KMS-11 (cell line): ENCODE measurements around the gene CXCL6.
A peak's percentile ranks its signal among the peaks of the same experiment; 100 is the strongest.

ENCODE experiments used
- H2AFZ ChIP-seq: fragments of 200-600 bp; sonication (generic); 2 replicates; pipeline ENCODE4 v1.6.1; 2016; ENCODE audit warnings: antibody characterized with exemption, mixed run types, low read depth
- H3K27ac ChIP-seq: fragments of 200-600 bp; sonication (generic); 2 replicates; pipeline ENCODE4 v1.6.1; 2016; ENCODE audit warnings: mild to moderate bottlenecking, mixed run types
- H3K27me3 ChIP-seq: fragments of 200-600 bp; sonication (generic); 2 replicates; pipeline ENCODE4 v1.6.1; 2017; ENCODE audit warnings: mild to moderate bottlenecking, low read depth, mixed run types, moderate library complexity; ENCODE audit not compliant: insufficient read depth
- H3K36me3 ChIP-seq: fragments of 200-600 bp; sonication (generic); 2 replicates; pipeline ENCODE4 v1.6.1; 2017; ENCODE audit warnings: mild to moderate bottlenecking, mixed run types; ENCODE audit not compliant: insufficient read depth
- H3K4me1 ChIP-seq: fragments of 200-600 bp; sonication (generic); 2 replicates; pipeline ENCODE4 v1.6.1; 2016; ENCODE audit warnings: mild to moderate bottlenecking, low read depth, mixed run types; ENCODE audit not compliant: poor library complexity, severe bottlenecking
- H3K4me2 ChIP-seq: fragments of 200-600 bp; sonication (generic); 2 replicates; pipeline ENCODE4 v1.7.0; 2016; ENCODE audit warnings: mild to moderate bottlenecking, mixed run types
- H3K4me3 ChIP-seq: fragments of 200-600 bp; sonication (generic); IDR thresholded peaks from 2 replicates; pipeline ENCODE4 v1.6.1; 2017; ENCODE audit warnings: low read depth, low read length, mixed read lengths; ENCODE audit not compliant: insufficient read depth
- H3K79me2 ChIP-seq: fragments of 200-600 bp; sonication (generic); 2 replicates; pipeline ENCODE4 v1.6.1; 2016; ENCODE audit warnings: low read depth, mixed run types; ENCODE audit not compliant: insufficient read depth
- H3K9ac ChIP-seq: fragments of 200-600 bp; sonication (generic); 2 replicates; pipeline ENCODE4 v1.6.1; 2016; ENCODE audit warnings: mild to moderate bottlenecking, mixed run types
- H4K20me1 ChIP-seq: fragments of 200-600 bp; sonication (generic); 2 replicates; pipeline ENCODE4 v1.6.1; 2016; ENCODE audit warnings: mild to moderate bottlenecking, mixed run types; ENCODE audit not compliant: insufficient read depth
- CTCF ChIP-seq: fragments of 200-600 bp; sonication (generic); conservative IDR thresholded peaks from 2 replicates; pipeline ENCODE4 v1.6.1; 2017; ENCODE audit warnings: low read depth, mild to moderate bottlenecking, antibody characterized with exemption, low read length, moderate library complexity, mixed read lengths

The CXCL6 gene

GRCh38 chr4:73883306-73883705 lies 46.8 kb downstream of the CXCL6 start:
- no peak for TF ChIP-seq CTCF
- Histone ChIP-seq H3K4me1 (peaks cover 41% of the 10 kb centered on the region), H3K27ac (peak overlapping the region; percentile 66), H3K79me2 (no peaks in the 10 kb centered on the region), H4K20me1 (no peaks in the 10 kb centered on the region), H3K4me2 (peak overlapping the region; percentile 92), H2AFZ (peak overlapping the region; percentile 53), H3K36me3 (no peaks in the 10 kb centered on the region), H3K9ac (peak overlapping the region; percentile 9; the same call in 1 of the 2 replicates), H3K27me3 (no peaks in the 10 kb centered on the region), H3K4me3 (no peak overlapping the region)

- H3K9ac ChIP-seq, result no peak overlapping the region
- no peaks in the 10 kb centered on the region for H3K79me2 ChIP-seq
Observed at GRCh38 chr4:73885574-73886267, 49.2 kb downstream of the CXCL6 start.

More at GRCh38 chr4:73885574-73886267, 49.2 kb downstream of the CXCL6 start:
- Histone ChIP-seq H3K27ac (no peak overlapping the region), H3K4me2 (no peak overlapping the region), H3K36me3 (no peaks in the 10 kb centered on the region; the same call in 1 of the 2 replicates), H2AFZ (no peak overlapping the region), H3K27me3 (no peaks in the 10 kb centered on the region), H3K4me3 (no peak overlapping the region), H3K4me1 (peaks cover 41% of the 10 kb centered on the region), H4K20me1 (no peaks in the 10 kb centered on the region)
- no peak for TF ChIP-seq CTCF
